Lung (tissue), 13 donors: ENCODE results near the gene RNF20. TPM values are rescaled to one million over a fixed set of nuclear protein-coding genes. Genes with fewer than 3 reads are reported as not detected.

Source experiments
- ATAC-seq: fragments of 200-7000 bp; cut with Tn5 transposase; one replicate; pipeline ENCODE4 v1.9.1; 2020; ENCODE audit warnings: moderate number of reproducible peaks; ENCODE audit not compliant: insufficient read depth, low FRiP score
- DNase-seq, 3 donors: peaks; one replicate each; pipeline ENCODE4 v3.0.0-alpha.2; 2013 to 2017
- H3K27ac ChIP-seq, 2 donors: one replicate each; pipeline ENCODE4 v1.5.1; 2013; ENCODE audit warnings: mild to moderate bottlenecking in 2 of 2, moderate library complexity in 2 of 2, control low read depth in 1 of 2, inconsistent platforms in 1 of 2, low read depth in 1 of 2, low read length in 1 of 2
- H3K27me3 ChIP-seq, 3 donors: one replicate each; pipeline ENCODE4 v1.5.1; 2013; ENCODE audit warnings: low read length in 2 of 3; ENCODE audit not compliant: control insufficient read depth in 3 of 3, insufficient read depth in 3 of 3
- H3K36me3 ChIP-seq, 4 donors: one replicate each; pipeline ENCODE4 v1.5.1; 2013; ENCODE audit warnings: low read length in 4 of 4, mild to moderate bottlenecking in 1 of 4, moderate library complexity in 1 of 4; ENCODE audit not compliant: control insufficient read depth in 4 of 4, insufficient read depth in 4 of 4
- H3K4me1 ChIP-seq, 5 donors: one replicate each; pipeline ENCODE4 v1.5.1; 2013; ENCODE audit warnings: low read length in 5 of 5, mild to moderate bottlenecking in 2 of 5, moderate library complexity in 1 of 5; ENCODE audit not compliant: control insufficient read depth in 5 of 5, insufficient read depth in 5 of 5
- H3K4me3 ChIP-seq: one replicate; pipeline ENCODE4 v1.5.1; 2013; ENCODE audit warnings: mild to moderate bottlenecking, control low read depth, moderate library complexity
- H3K9ac ChIP-seq, 2 donors: one replicate each; pipeline ENCODE4 v1.5.1; 2013; ENCODE audit warnings: low read length in 2 of 2, control low read depth in 1 of 2; ENCODE audit not compliant: insufficient read depth in 1 of 2
- H3K9me3 ChIP-seq, 4 donors: one replicate each; pipeline ENCODE4 v1.5.1; 2013; ENCODE audit warnings: low read length in 3 of 4, mild to moderate bottlenecking in 1 of 4, moderate library complexity in 1 of 4; ENCODE audit not compliant: control insufficient read depth in 4 of 4, insufficient read depth in 3 of 4
- CTCF ChIP-seq: IDR thresholded peaks from 2 replicates; pipeline ENCODE4 v1.5.1; 2012; ENCODE audit warnings: mild to moderate bottlenecking; ENCODE audit errors: control extremely low read depth, extremely low read depth
- WGBS, 2 donors: extraction: QIAGEN DNeasy Blood & Tissue Kit; methylation state at CpG; one replicate each; pipeline ENCODE4 v1.1.7; 2013; 5-methylcytosine and 5-hydroxymethylcytosine counted together
- polyA plus RNA-seq, 2 donors: library from polyadenylated mRNA; stranded (reverse); fragments of 200-250 nt; gene quantifications; one replicate each; pipeline ENCODE4 v1.2.1, GENCODE V29; 2013
- small RNA-seq: library from RNA; depleted of rRNA; stranded (forward); fragments of <200 nt; gene quantifications from one replicate; pipeline ENCODE3, GENCODE V24; 2014; ENCODE audit warnings: low replicate concordance
- total RNA-seq, 2 donors: library from RNA; depleted of rRNA in 1 of 2; stranded (reverse); fragments of >200 nt in 1 of 2; gene quantifications; one replicate each; pipeline ENCODE4 v1.2.1, GENCODE V29; 2014 to 2021
- donor health status: control.
- donor health status: control.
- donor health status: Bipolar disorder and iron deficiency.
- donor health status: healthy.
- donor health status: DM: yes; HTN: yes; CAD: no.

The RNF20 gene
- total and polyA plus RNA-seq, 4 donors = 9.3 to 38.5 (median 23.0) TPM

DNA sequence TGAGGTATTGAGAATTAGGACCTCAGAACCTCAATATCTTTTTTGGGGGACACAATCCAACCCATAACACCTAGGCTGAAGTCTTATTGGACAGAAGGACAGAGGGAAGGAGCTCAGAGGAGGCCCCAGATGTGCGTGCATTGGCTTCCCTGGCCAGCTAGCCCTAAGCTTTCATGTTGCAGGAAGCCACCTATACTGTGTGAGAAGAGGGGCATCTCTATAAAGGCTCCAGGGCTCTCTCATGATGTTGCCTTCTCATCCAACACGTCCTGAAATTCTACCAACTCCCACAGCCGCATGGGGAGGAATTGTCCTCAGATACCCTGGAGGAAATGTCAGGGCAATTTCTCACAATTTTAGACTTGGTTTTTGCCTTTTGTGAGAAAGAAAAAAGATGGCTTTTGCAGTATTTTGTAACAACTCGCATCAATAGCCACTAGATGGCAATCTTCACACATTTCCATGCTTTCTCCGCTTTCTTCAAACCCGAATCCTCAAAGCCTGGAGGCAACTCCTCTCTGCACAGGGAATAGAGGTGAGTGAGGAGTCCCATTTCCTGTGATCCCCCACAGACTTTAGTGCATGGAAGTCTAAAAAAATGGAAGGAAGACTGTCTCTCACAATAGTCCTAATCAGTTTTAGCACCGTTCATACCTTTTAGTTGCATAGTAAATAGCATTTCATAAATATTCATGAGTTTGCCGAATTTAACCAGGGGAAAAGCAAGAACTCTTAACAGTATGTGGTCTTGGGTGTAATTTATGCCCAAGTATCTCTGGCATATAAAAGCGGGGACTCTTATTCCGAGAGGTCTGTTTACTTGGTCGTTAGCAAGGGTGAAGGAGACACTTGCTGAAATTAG is 68.5 kb downstream of the RNF20 start:
- H3K9me3 ChIP-seq = no peaks in the 10 kb centered on the region
- no peak for ATAC-seq
- no peak overlapping the region for H3K4me3 ChIP-seq
- H3K27me3 ChIP-seq = no peaks in the 10 kb centered on the region
- no peaks in the 10 kb centered on the region for H3K36me3 ChIP-seq
- WGBS, 2 donors = 21 to 30% methylated on average over 11 of the region's 11 CpGs
- H3K4me1 ChIP-seq = no peaks in the 10 kb centered on the region
- no peak overlapping the region for H3K27ac ChIP-seq
- DNase-seq = peak in 2 of 3 donors; percentile 71 to 78
- no peak for TF ChIP-seq CTCF
- no peak overlapping the region for H3K9ac ChIP-seq

DNA sequence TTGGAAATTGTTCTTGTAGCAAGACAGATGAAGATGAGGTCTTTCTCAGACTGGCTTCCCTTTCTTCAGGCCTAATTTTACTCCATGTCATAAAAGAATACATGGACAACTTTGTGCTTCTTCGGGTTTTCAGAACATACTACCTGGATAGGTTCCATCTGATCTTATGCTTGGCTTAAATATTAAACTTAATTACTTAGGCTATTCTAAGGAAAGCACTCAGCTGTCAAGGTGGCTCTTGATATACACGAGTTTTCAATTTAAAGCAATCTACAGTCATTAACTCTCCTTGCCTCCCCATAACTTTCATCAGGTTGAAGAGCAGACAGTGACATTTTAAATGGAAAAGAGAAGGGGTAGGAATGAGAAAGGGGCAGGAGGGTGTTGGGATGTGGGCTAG is 70.6 kb downstream of the RNF20 start:
- no peak for ATAC-seq
- WGBS, 2 donors = 54 to 62% methylated on average over 2 of the region's 2 CpGs
- H3K4me1 ChIP-seq = no peaks in the 10 kb centered on the region
- no peak for TF ChIP-seq CTCF
- no peak overlapping the region for H3K9ac ChIP-seq
- no peak for DNase-seq
- no peak overlapping the region for H3K27ac ChIP-seq
- H3K36me3 ChIP-seq = no peaks in the 10 kb centered on the region
- no peaks in the 10 kb centered on the region for H3K27me3 ChIP-seq
- no peaks in the 10 kb centered on the region for H3K9me3 ChIP-seq
- H3K4me3 ChIP-seq = no peak overlapping the region

DNA sequence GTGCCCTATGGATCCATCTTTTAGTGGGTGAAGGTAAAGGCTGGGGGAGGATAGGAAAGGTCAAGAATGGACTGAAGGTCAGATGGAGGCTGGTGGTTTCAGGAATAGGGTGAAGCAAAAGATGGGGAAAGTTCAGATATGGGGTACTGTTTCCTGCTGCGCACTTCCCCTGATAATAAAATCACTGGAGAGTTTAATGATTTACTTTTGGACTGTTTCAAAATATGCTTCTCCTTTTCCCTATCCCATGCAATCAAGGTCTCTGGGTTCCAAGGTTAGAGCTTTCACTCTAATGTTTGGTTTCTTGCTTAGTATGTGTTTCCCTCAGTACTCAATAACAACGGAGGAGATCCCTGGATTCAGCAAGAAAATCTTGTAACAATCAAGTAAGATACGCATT is 71.9 kb downstream of the RNF20 start:
- 81 to 92% methylated on average over 3 of the region's 3 CpGs for WGBS, 2 donors
- Histone ChIP-seq H3K9ac (no peak overlapping the region), H3K4me3 (no peak overlapping the region), H3K27ac (no peak overlapping the region), H3K36me3 (no peaks in the 10 kb centered on the region), H3K27me3 (no peaks in the 10 kb centered on the region), H3K4me1 (no peaks in the 10 kb centered on the region), H3K9me3 (no peaks in the 10 kb centered on the region)
- ATAC-seq = no peak
- DNase-seq = no peak
- TF ChIP-seq CTCF = no peak

Small RNA genes within 50 kb of the gene (small RNA-seq; reads per million reads assigned to genes)
- gene AL353621.1 = not detected

Other genes starting within 250 kb of the RNF20 start
- under 1 TPM; 0.17 to 0.37 TPM for gene BAAT, start 148.8 kb upstream of the RNF20 start, total RNA-seq
- gene BAAT, start 148.8 kb upstream of the RNF20 start, polyA plus RNA-seq = under 1 TPM; 0.03 to 0.26 TPM
- gene MRPL50, start 135.2 kb upstream of the RNF20 start, total RNA-seq = 10 to 100 TPM in 1 of 2 donors, 1 to 10 TPM in 1; 9.3 to 23.0 TPM
- 1 to 10 TPM; 7.9 to 8.3 TPM for gene MRPL50, start 135.2 kb upstream of the RNF20 start, polyA plus RNA-seq
- gene ZNF189, start 135.0 kb upstream of the RNF20 start, total RNA-seq = 10 to 100 TPM; 16.8 to 34.1 TPM
- gene ZNF189, start 135.0 kb upstream of the RNF20 start, polyA plus RNA-seq = 1 to 10 TPM; 5.9 to 6.7 TPM
- gene ALDOB, start 98.1 kb upstream of the RNF20 start, total RNA-seq = 1 to 10 TPM in 1 of 2 donors, not detected in 1; 1.1 TPM
- gene ALDOB, start 98.1 kb upstream of the RNF20 start, polyA plus RNA-seq = under 1 TPM; 0.06 to 0.09 TPM
- not detected for gene PPP3R2, start 61.1 kb downstream of the RNF20 start, total RNA-seq
- not detected for gene PPP3R2, start 61.1 kb downstream of the RNF20 start, polyA plus RNA-seq
- under 1 TPM; 0.06 to 0.09 TPM for gene GRIN3A, start 204.8 kb downstream of the RNF20 start, total RNA-seq
- gene GRIN3A, start 204.8 kb downstream of the RNF20 start, polyA plus RNA-seq = under 1 TPM; 0.02 to 0.11 TPM